Spleen (tissue), 7 donors: ENCODE data around the gene CCDC160.

Experiments used
- POLR2A ChIP-seq, 3 donors: fragments of 450-650 bp; IDR thresholded peaks; one replicate each; pipeline ENCODE4 v1.5.1; 2017; ENCODE audit warnings: antibody characterized with exemption in 3 of 3, mild to moderate bottlenecking in 1 of 3
- POLR2AphosphoS5 ChIP-seq, 3 donors: sonication (generic); formaldehyde crosslinking; IDR thresholded peaks; one replicate each; pipeline ENCODE4 v1.5.1; 2017; ENCODE audit warnings: antibody characterized with exemption in 3 of 3
- TF ChIP-seq, protein P1 (sequence below), 11 experiments: fragments of 200-600 bp in 7 of 11; fragments of 450-650 bp in 4 of 11; sonication (generic) in 4 of 11; IDR thresholded peaks in 8 of 11; conservative IDR thresholded peaks in 3 of 11; 1 replicate in 7 of 11; 2 replicates in 4 of 11; pipeline versions ENCODE4 v1.4.0 to v1.8.0; 2016 to 2021; ENCODE audit warnings: antibody characterized with exemption in 11 of 11, inconsistent platforms in 4 of 11, mild to moderate bottlenecking in 1 of 11
- donor health status: DM: no; HTN: no; CAD: no; lungs with moderate emphysema.
- donor health status: DM: no; HTN: no; CAD: no.
- donor health status: DM: no; HTN: no; CAD: no.

DNA sequence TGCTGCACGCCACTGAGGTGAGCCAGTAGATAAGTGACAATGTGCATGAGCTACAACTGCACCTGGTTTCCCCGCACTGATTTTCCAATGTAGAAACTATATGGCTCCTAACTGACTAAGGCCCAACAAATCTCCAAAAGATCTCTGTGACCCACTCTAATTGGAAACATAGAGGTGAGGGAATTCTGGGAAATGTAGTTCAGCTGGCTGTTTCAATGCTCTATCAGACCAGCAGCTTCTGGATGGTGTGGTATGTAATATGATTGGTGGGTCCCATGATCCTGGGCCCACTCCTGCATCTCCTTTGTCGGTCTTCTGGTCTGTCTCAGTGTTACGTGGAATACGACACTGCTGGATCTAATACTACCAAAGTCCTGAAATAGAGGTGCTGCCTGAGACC, 18.6 kb downstream of the CCDC160 start:
- TF ChIP-seq, protein P1, sequence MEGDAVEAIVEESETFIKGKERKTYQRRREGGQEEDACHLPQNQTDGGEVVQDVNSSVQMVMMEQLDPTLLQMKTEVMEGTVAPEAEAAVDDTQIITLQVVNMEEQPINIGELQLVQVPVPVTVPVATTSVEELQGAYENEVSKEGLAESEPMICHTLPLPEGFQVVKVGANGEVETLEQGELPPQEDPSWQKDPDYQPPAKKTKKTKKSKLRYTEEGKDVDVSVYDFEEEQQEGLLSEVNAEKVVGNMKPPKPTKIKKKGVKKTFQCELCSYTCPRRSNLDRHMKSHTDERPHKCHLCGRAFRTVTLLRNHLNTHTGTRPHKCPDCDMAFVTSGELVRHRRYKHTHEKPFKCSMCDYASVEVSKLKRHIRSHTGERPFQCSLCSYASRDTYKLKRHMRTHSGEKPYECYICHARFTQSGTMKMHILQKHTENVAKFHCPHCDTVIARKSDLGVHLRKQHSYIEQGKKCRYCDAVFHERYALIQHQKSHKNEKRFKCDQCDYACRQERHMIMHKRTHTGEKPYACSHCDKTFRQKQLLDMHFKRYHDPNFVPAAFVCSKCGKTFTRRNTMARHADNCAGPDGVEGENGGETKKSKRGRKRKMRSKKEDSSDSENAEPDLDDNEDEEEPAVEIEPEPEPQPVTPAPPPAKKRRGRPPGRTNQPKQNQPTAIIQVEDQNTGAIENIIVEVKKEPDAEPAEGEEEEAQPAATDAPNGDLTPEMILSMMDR (IDR thresholded peaks at IDR 0.05 in 8 of 11, conservative IDR thresholded peaks at IDR 0.05 in 3 of 11): no peak
- TF ChIP-seq POLR2A (IDR thresholded peaks at IDR 0.05) (no peak), POLR2AphosphoS5 (IDR thresholded peaks at IDR 0.05) (no peak)
